CD4-positive, alpha-beta T cell treated with Interleukin-6 at 100 ng/mL for 8 hours (primary cell): ENCODE measurements around the gene HERPUD2.
"Not testable (repeated sequence)": the region's sequence is repeated elsewhere in the genome, so short reads cannot be mapped to it uniquely, and the experiment has no call there.

Experiments used
- DNase-seq: peaks from one replicate; pipeline ENCODE4 v3.0.0-alpha.2; 2020; ENCODE audit warnings: mixed read lengths, low spot score

Gene HERPUD2

GRCh38 chr7:35605760-35606159 lies 89.2 kb downstream of the HERPUD2 start:
- DNase-seq: no peak

GRCh38 chr7:35604595-35604994 lies 90.3 kb downstream of the HERPUD2 start:
- DNase-seq: no peak

- DNase-seq: no peak
Observed at GRCh38 chr7:35599645-35600044, 95.3 kb downstream of the HERPUD2 start.

- no peak for DNase-seq
Observed at GRCh38 chr7:35599061-35599460, 95.9 kb downstream of the HERPUD2 start.

GRCh38 chr7:35596061-35596460 lies 98.9 kb downstream of the HERPUD2 start:
- DNase-seq: no peak

GRCh38 chr7:35593899-35594298 lies 101.0 kb downstream of the HERPUD2 start:
- no peak for DNase-seq

GRCh38 chr7:35588647-35589046 lies 106.3 kb downstream of the HERPUD2 start:
- no peak for DNase-seq

- no peak for DNase-seq
Observed at GRCh38 chr7:35584990-35585389, 109.9 kb downstream of the HERPUD2 start.

GRCh38 chr7:35584533-35584932 lies 110.4 kb downstream of the HERPUD2 start:
- DNase-seq: not testable (repeated sequence)
